ENCODE data around the gene ZFPL1.

ZFPL1 gene

DNA sequence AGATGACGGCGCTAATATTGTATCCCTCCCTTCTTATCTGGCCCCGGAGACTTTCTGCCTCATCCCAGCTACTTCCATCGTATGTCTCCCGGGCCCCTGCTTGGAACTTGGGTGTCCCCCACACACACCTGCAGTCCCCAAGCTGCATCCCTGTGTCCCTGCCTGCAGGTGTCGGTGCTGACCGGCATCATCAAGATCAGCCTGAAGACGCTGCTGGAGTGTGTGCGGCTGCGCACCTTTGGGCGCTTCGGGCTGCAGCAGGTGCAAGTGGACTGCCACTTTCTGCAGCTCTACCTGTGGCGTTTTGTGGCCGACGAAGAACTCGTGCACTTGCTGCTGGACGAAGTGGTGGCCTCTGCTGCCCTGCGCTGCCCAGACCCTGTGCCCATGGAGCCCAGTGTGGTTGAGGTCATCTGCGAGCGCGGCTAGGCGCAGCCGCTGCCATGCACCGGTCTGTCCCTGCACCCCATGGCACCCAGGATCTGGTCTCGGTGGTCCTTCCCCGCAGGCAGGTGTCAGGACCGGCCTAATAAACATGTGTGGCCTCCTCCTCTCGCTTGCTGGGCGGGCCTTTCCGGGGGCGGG, 27.2 kb downstream of the ZFPL1 start:
- TF ChIP-seq SIN3A (IDR thresholded peaks at IDR 0.05; ENCODE audit: borderline replicate concordance, insufficient read depth, low read length) (no peak), POLR2AphosphoS5 (IDR thresholded peaks at IDR 0.05; ENCODE audit: low read depth, low read length) (no peak), TAF1 (IDR thresholded peaks at IDR 0.05; ENCODE audit: borderline replicate concordance, insufficient read depth, low read length) (no peak), FOXP2 (optimal IDR thresholded peaks at IDR 0.05; ENCODE audit: borderline replicate concordance, extremely low read depth, extremely low read length, insufficient read depth) (no peak)
- TF ChIP-seq, protein P1, sequence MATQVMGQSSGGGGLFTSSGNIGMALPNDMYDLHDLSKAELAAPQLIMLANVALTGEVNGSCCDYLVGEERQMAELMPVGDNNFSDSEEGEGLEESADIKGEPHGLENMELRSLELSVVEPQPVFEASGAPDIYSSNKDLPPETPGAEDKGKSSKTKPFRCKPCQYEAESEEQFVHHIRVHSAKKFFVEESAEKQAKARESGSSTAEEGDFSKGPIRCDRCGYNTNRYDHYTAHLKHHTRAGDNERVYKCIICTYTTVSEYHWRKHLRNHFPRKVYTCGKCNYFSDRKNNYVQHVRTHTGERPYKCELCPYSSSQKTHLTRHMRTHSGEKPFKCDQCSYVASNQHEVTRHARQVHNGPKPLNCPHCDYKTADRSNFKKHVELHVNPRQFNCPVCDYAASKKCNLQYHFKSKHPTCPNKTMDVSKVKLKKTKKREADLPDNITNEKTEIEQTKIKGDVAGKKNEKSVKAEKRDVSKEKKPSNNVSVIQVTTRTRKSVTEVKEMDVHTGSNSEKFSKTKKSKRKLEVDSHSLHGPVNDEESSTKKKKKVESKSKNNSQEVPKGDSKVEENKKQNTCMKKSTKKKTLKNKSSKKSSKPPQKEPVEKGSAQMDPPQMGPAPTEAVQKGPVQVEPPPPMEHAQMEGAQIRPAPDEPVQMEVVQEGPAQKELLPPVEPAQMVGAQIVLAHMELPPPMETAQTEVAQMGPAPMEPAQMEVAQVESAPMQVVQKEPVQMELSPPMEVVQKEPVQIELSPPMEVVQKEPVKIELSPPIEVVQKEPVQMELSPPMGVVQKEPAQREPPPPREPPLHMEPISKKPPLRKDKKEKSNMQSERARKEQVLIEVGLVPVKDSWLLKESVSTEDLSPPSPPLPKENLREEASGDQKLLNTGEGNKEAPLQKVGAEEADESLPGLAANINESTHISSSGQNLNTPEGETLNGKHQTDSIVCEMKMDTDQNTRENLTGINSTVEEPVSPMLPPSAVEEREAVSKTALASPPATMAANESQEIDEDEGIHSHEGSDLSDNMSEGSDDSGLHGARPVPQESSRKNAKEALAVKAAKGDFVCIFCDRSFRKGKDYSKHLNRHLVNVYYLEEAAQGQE (IDR thresholded peaks at IDR 0.05; ENCODE audit: insufficient read depth in 1 of 2, low read depth in 2 of 2, low read length in 2 of 2): no peak

DNA sequence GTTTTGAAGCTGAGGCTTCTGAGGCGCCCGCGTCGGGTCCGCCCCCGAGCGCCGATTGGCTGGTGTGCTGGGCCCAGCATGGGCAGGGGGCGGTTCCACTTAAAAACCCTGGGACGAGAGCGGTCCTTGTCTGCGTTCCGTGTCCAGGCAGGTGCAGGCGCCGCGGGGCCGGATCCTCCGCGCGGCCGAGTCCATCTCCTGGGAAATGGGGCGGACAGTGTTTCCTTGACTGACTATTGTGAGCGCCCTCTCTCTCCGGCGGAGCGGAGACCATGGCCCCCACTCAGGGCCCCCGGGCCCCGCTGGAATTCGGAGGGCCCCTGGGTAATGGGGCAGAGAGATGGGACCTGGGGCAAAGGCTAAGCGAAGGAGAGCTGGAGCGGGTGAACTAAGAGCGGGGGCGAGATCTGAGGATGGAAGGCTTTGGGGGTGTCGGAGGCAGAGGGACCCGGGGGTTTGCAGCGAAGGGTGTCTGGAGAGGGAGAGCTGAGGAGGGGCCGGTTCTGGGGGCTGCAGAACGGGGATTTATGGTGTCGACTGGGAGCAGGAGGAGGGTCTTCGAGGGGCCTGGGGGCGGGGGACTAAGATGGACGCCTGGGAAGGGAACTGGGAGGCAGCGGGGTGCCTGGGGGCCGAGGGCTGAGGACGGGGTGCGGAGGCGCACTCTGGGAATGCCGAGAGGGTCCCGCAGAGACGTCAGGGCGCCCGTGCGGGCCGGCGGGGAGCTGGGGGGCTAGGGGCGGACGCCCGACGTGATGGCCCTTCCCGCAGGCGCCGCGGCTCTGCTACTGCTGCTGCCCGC, 27.9 kb downstream of the ZFPL1 start, which contains the start of gene TM7SF2:
Gene TM7SF2, plus strand, starts transcription at position 129 of the 802 bp plus-strand sequence. Its CDS starts 144 bp downstream, at position 273.
- peak; percentile 95 for TF ChIP-seq POLR2AphosphoS5 (IDR thresholded peaks at IDR 0.05; ENCODE audit: low read depth, low read length)
- TF ChIP-seq FOXP2 (optimal IDR thresholded peaks at IDR 0.05; ENCODE audit: borderline replicate concordance, extremely low read depth, extremely low read length, insufficient read depth): no peak
- peak; percentile 87; the same call in 1 of the 2 replicates for TF ChIP-seq TAF1 (IDR thresholded peaks at IDR 0.05; ENCODE audit: borderline replicate concordance, insufficient read depth, low read length)
- TF ChIP-seq SIN3A (IDR thresholded peaks at IDR 0.05; ENCODE audit: borderline replicate concordance, insufficient read depth, low read length): no peak
- TF ChIP-seq, protein P1 (IDR thresholded peaks at IDR 0.05; ENCODE audit: insufficient read depth in 1 of 2, low read depth in 2 of 2, low read length in 2 of 2): 0 out of 4 replicates have a peak, but pooled peaks of 1 of the 2 experiments have one; percentile 18

DNA sequence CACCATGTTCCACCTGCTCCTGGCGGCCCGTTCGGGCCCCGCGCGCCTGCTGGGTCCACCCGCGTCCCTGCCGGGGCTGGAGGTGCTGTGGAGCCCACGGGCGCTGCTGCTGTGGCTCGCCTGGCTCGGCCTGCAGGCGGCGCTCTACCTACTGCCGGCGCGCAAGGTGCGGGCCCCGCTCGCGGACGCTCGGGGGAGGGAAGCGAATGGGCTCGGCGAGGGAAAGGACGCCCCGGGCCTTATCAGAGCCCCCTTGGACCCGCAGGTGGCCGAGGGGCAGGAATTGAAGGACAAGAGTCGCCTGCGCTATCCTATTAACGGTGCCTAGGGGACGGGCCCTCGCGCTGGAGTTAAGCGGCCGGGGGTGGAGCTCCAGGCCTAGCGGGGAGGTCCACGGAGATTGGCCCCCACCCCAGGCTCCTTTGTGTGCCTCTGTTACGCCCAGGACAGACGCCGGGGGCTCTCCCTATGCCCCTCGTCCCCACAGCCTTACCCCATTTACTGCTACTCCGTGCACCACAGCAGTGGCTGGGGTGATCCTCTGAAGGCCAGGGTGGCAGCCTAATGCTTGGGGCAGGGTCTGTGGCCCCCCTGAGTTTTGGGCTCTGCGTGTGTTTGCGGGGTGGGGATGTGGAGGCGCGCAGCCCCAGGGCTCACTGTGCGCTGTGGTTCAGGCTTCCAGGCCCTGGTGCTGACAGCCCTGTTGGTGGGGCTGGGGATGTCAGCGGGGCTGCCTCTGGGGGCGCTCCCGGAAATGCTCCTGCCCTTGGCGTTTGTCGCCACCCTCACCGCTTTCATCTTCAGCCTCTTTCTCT, 28.7 kb downstream of the ZFPL1 start:
- TF ChIP-seq POLR2AphosphoS5 (IDR thresholded peaks at IDR 0.05; ENCODE audit: low read depth, low read length) (0 out of 2 replicates have a peak, but pooled peaks have one; percentile 41), TAF1 (IDR thresholded peaks at IDR 0.05; ENCODE audit: borderline replicate concordance, insufficient read depth, low read length) (no peak)

DNA sequence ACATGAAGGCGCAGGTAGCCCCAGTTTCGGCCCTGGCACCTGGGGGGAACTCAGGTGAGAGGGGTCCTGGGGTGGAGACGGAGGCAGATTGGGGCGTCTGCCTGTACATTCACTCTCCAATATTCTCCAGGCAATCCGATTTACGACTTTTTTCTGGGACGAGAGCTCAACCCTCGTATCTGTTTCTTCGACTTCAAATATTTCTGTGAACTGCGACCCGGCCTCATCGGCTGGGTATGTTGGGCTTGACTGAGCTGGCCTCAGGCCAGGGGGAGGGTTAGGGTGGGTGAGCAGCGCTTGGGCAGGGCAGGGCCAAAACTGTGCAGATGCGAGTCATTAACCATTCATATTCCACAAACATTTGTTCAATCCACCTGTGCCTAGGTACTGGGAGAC, 29.3 kb downstream of the ZFPL1 start:
- TF ChIP-seq POLR2AphosphoS5 (IDR thresholded peaks at IDR 0.05; ENCODE audit: low read depth, low read length): no peak
- TF ChIP-seq SIN3A (IDR thresholded peaks at IDR 0.05; ENCODE audit: borderline replicate concordance, insufficient read depth, low read length): no peak
- no peak for TF ChIP-seq FOXP2 (optimal IDR thresholded peaks at IDR 0.05; ENCODE audit: borderline replicate concordance, extremely low read depth, extremely low read length, insufficient read depth)
- TF ChIP-seq, protein P1 (IDR thresholded peaks at IDR 0.05; ENCODE audit: insufficient read depth in 1 of 2, low read depth in 2 of 2, low read length in 2 of 2): no peak
- no peak for TF ChIP-seq TAF1 (IDR thresholded peaks at IDR 0.05; ENCODE audit: borderline replicate concordance, insufficient read depth, low read length)

DNA sequence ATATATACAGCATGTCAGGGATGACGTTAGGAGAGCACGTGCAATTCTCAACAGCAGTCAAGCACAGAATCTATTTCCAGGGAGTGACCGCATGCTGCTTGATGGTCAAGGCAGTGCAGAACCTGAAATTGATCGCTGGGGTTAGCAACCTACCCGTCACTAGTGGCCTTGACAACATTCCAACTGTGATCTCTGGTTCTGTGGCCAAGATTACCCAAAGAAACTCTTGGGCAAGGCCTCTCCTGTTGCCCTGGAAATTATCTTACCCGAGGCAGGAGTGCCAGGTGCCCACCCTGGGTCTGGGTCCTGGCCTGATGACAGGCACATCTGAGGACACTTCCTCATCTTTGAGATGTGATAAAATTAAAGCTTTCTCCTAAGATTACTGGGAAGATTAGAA, 29.8 kb downstream of the ZFPL1 start:
- TF ChIP-seq, protein P1 (IDR thresholded peaks at IDR 0.05; ENCODE audit: insufficient read depth in 1 of 2, low read depth in 2 of 2, low read length in 2 of 2): no peak
- no peak for TF ChIP-seq TAF1 (IDR thresholded peaks at IDR 0.05; ENCODE audit: borderline replicate concordance, insufficient read depth, low read length)
- no peak for TF ChIP-seq FOXP2 (optimal IDR thresholded peaks at IDR 0.05; ENCODE audit: borderline replicate concordance, extremely low read depth, extremely low read length, insufficient read depth)
- TF ChIP-seq SIN3A (IDR thresholded peaks at IDR 0.05; ENCODE audit: borderline replicate concordance, insufficient read depth, low read length): no peak
- no peak for TF ChIP-seq POLR2AphosphoS5 (IDR thresholded peaks at IDR 0.05; ENCODE audit: low read depth, low read length)

Measured in PFSK-1 (cell line).